SHP77 (cell line): ENCODE results near the gene TRIM51G.
"Not testable (repeated sequence)": the region's sequence is repeated elsewhere in the genome, so short reads cannot be mapped to it uniquely, and the experiment has no call there.

ENCODE experiments used
- DNase-seq, 2 experiments: peaks; one replicate each; lab custom pipeline; 2025; lab: John Stamatoyannopoulos, UW

The TRIM51G gene, protein sequence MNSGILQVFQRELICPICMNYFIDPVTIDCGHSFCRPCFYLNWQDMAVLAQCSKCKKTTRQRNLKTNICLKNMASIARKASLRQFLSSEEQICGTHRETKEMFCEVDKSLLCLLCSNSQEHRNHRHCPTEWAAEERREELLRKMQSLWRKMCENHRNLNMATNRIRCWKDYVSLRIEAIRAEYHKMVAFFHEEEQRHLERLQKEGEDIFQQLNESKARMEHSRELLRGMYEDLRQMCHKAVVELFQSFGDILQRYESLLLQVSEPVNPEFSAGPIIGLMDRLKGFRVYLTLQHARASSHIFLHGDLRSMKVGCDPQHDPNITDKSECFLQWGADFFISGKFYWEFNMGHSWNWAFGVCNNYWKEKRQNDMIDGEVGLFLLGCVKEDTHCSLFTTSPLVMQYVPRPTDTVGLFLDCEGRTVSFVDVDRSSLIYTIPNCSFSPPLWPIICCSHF

GRCh38 chr11:48983785-48984184 is at the start of gene TRIM51G:
Gene TRIM51G (minus strand): TSS chr11:48983885. CDS start chr11:48981695, 2,190 bp downstream.
- DNase-seq = not testable (repeated sequence)

GRCh38 chr11:49028523-49028922 is 44.8 kb upstream of the TRIM51G start, which contains the start of gene TRIM49B:
Gene TRIM49B (plus strand): TSS chr11:49028823. CDS start chr11:49031600, 2,777 bp downstream.
- not testable (repeated sequence) for DNase-seq

GRCh38 chr11:48968592-48968991 is 15.1 kb downstream of the TRIM51G start:
- not testable (repeated sequence) for DNase-seq

DNA sequence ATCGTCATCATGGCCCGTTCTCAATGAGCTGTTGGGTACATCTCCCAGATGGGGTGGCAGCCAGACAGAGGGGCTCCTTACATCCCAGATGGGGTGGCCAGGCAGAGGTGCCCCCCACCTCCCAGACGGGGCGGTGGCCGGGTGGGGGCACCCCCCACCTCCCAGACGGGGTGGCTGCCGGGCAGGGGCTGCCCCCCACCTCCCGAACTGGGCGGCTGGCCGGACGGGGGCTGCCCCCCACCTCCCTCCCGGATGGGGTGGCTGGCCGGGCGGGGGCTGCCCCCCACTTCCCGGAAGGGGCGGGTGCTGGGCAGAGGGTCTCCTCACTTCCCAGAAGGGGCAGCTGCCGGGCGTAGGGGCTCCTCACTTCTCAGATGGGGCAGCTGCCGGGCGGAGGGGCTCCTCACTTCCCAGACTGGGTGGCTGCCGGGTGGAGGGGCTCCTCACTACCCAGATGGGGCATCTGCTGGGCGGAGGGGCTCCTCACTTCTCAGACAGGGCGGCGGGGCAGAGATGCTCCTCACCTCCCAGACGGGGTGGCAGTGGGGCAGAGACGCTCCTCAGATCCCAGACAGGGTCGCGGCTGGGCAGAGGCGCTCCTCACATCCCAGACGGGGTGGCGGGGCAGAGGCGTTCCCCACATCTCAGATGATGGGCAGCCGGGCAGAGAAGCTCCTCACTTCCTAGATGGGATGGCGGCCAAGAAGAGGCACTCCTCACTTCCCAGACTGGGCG is 28.2 kb downstream of the TRIM51G start:
- DNase-seq = not testable (repeated sequence)

DNA sequence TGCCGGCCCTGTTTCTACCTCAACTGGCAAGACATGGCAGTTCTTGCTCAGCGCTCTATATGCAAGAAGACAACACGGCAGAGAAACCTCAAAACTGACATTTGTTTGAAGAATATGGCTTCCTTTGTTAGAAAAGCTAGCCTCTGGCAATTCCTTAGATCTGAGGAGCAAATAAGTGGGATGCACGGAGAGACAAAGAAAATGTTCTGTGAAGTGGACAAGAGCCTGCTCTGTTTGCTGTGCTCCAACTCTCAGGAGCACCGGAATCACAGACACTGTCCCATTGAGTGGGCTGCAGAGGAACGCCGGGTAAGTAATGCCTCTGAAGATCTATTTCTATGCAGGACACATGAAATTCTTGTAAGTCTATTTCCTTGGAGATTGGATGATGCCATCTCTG is 37.9 kb downstream of the TRIM51G start:
- DNase-seq = not testable (repeated sequence)
